Activated CD8-positive, alpha-beta memory T cell treated with anti-CD3 and anti-CD28 coated beads for 4 hours (primary cell): Measurements from ENCODE around the gene TRPV5.

Experiments used
- DNase-seq, 2 donors: peaks; one replicate each; pipeline ENCODE4 v3.0.0-alpha.2; 2020; ENCODE audit warnings: low read depth in 2 of 2

The TRPV5 gene

DNA sequence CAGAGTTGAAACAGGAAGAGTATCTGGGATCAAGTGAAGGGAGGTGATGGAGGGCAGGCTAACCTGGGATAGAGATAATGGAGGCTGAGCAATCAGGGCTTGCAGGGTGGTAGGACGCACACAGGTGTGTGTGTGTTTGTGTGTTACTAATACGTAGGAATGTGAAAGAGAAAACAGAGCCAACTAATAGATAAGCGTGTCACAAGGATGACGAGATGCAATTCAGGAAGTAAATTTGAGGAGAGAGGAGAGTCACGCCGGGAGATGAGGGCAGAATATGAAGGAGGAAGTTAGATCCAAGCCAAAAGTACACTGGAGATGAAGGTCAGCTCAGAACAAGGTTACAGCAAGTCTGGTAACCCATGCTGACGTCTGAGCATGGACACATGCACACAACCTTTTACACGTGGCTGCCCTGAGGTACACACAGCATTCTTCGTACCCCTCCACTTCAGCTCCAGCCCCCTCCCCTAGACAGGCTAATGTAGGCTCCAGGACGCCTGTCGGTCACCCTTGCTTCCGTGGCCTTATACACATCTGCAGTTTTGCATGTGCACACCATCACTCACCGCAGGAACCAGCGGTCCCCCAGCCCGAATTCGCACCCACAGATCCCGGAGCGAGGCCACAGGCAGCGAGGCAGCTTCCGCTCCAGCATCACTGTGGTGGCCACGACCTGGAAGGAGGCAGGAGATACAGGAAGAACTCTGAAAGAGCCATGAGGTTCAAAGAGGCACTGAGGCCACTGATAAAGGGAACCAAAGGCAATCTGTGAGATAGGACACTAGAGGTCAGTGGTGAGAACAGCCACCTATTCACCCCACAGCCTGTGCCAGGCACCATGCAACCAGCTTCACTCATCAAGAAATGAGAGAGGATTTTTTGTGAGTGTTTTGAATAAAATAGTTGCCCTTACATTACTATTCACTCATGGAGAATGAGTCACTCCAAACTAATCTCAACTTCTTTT is 24.3 kb downstream of the TRPV5 start:
- DNase-seq: no peak

DNA sequence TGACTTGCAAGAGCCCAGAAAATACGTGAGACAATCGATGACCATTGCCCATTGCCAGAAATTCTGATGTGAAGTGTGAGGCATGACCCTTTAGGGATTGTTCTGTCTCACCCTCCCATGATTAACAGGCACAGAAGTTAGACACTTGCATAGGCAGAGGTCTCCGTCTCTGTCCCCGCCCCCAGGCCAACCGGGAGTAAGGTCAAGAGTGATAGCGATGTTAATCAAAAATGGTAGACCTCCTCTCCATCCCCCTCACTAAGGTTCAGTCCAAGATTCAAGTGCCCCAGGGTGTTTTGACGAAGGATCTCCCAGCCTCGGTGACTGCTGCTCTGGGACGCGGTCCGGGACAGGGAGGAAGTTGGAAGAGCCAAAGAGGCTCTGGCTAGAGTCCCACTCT is 25.3 kb downstream of the TRPV5 start:
- no peak for DNase-seq

DNA sequence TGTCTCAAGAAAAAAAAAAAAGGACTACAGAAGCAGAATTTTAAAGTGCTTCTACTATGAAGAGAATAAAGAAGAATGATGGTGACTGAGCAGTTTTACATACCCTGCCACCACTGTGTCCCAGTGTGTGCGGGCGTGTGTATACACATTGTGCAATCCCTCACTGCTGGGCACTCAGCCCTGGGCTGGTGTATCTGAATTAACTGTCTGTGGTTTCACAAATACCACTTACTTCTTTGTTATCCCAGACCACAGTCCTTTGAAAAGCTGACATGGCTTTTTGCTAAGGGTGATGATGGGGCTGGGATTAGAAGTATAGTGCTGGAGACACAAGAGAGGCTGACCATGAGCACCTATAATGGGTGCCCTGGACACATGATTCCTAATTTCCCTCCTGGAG is 26.9 kb downstream of the TRPV5 start:
- no peak for DNase-seq

DNA sequence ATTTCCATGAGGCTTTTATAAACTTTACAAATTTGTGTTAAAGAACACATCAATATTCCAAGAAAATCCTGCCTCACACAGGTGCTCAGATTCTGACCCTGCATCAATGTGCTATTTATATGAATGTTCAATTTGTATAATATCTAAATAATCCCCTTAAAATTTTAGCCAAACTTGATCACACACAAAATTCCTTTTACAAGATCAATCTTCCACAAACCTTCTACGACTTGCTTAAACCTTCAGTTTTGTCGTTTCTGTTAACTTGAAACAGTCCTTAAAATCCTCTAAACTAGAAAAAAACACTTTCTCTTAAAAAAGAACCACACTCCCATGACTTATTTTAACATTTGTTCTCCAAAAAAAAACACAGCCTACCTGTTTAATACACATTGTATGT is 27.8 kb downstream of the TRPV5 start:
- DNase-seq: no peak

DNA sequence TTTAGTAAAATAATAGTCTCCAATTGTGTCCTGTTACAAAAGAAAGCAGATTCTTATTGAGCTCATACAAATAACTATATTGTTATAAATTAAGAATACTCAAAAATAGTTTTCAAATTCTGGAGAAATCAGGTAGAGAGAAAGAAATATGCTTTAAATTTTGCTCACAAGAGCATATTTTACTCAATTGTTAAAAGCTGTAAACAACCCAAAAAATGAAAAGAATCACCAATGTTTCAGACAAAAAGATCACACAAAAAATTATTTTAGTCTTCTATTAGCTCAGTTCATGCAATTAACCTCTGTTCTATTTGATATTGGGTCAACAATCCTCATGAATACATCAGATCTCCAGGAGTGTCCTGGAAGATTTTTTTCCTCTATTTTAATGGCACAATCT is 29.4 kb downstream of the TRPV5 start:
- DNase-seq: no peak

DNA sequence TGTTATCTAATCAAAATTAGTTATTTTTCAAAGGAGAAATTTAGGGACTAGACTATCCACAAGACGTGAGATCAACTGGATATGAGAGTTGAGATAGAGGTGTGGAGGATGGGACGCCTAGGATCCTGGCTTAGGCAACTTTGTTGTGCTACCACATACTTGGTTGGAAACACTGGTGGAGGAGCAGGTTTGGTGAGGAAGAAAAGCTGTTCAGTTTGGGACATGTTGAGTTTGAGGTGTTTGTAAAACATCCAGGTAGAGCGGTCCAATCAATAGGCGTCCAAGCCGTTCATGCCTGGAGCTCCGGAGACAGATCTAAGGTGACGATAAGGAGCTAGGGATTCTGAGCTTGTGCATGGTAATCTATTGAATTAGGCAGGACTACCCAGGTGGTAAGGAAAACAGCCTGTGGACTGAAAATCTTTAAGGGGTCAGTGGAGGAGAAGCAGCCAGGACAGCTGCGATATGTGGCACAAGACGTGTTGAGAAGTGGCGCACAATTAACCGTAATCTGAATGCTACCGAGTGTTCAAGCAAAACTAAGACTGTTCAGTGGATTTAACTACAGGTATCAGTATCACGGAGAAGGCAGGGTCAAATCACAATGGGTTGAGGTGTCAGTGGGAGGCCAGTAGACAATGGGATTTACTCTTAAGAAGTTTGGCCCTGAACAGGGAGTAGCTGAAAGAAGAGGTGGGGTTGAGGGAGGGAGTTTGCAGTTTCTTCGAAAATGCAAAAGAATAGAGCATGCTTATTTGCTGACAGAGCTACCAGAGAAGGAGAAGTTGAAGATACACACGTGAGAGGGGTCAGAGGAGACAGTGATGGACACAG is 31.9 kb downstream of the TRPV5 start:
- no peak for DNase-seq

DNA sequence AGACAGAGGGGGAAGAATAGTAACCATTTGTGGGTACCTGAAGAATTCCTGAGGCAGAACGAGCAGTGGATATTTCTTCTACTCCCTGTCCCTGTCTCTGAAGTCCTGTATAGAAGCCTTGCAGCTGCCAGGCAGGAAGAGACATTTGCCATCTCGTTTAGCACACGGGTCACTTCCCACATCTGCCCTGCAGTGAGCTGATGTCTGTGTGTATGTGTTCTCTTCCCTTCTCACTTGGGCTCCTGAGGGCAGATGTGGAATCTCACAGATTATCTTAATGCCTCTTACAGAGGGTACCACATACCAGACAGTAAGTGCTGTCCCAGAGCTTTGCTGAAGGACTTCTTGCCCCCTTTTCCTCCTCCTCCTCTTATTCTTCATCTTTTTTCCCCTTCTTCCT is 33.9 kb downstream of the TRPV5 start:
- DNase-seq: no peak

DNA sequence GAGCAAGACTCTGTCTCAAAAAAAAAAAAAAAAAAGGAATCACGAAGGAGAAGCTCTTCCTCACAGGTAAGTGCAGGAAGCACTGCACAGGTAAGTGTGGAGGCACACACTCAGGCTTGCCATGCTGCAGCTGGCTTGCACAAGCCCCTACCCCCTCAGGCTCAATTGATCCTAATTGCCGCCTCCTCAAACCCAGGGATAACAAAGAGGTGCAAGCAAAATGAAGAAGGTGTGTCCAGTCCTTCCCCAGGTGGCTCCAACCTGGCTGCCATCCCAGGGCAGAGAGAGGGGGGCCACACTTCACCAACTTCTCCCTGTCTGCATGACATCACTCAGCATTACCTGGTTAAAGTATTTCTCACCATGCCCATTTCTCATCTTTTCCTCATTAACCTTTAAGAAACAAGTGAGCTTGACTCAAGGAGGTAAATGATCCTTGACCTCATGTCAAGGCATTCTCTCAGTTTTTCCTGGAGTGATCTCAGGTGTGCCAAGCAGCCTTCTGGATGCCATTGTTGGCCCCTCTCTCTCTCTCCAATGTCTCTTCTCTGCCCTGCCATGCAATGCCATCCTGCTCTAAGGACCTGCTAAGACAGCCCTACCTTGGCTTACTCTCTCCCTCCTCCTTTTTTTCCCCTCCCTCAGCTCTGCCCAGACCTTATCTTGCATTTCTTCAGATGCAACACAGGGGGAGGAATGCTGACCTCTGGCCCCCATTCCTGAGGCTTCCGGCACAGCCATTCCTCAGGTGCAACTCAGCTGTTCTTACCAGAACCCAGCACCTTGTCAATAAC is 35.0 kb downstream of the TRPV5 start:
- DNase-seq: no peak

DNA sequence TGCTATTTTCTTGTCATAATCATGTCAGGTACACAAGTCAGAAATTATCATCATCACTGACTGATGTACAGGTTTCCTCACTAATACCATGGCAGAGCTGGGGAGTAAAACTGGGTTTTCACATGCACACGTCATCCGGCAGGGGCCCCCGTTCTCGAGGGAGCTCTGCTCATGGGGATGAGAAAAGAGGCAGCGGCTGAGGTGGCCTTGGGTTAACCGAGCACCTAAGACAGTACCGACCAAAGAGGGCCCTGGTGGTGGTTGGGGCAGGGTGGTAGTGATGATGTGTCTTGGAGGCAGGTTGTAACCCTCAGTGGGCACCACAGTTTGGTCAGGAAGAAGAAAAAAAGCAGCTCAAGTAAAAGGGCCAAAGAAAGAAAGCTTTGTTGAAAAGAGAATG is 35.9 kb downstream of the TRPV5 start:
- DNase-seq: no peak

DNA sequence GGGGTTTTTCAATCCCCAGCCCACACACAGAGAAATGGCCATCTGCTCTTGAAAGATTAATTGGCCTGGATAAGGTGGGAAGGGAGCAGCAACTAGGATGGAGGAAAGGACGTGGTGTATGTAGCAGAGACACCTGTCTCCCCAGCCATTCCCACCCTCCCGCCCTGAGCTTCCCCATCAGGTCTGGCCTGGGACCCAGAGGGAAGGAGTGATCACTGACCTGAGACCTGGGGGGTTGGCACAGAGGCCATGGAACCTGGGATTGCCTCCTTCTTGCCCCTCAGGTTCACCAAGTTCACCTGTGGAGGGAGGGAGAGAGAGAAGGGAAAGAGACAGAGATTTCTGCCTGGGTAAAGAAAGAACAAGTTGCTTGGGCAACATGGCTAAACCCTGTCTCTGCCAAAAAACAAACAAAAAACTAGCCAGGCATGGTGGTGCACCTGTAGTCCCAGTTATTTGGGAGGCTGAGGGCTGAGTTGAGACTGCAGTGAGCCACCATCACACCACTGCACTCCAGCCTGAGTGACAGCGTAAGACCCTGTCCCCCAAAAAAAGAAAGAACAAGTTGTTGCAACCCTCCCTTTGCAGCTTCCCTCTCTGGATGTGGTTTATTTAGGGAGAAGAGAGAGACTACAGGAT is 36.7 kb downstream of the TRPV5 start:
- no peak for DNase-seq

DNA sequence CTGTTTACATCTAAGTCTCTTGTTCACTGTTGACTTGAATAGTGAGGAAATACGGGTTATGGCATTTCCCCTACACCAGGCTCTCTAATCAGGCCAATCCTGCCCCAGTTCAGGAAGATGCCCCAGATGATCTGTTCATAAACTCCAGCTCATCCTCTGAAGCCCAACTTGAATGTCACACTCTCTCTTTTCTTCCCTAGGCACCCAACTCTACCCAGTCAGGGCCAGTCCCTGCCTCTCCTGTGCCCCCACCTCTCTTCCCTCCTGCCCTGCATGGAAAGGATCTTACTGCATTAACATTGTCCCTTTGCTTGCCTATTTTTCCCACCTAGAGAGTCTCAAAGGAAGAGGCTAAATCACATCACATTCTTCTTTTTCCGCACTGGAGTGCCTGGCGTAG is 37.4 kb downstream of the TRPV5 start:
- no peak for DNase-seq

DNA sequence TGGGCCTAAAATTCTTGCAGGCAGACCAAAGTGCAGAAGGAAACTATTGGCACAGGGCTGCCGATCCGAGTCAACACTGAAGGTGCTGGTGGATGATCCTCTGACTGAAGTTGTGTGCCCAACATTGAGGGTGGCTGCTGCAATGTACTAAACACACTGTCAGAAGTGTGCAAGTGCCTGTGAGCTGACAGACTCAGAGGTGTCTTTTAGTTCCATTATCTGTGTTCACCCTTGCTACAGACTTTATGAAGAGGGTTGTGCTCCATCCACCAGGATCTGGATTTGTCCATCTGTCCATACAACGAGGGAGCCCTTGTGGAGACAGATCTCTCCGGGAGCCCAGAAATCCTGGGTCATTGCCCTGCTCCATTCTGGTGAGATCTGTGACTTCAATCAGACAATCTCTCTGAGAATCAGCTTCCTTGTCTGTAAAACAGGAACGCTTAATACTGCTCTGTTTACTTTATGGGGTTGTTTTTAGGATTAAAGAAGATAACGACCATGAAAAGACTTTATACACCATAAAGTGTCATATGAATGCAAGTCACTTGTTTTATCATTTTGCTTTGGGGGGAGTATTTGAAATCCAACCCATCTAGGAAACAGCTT is 38.5 kb downstream of the TRPV5 start:
- DNase-seq: no peak

DNA sequence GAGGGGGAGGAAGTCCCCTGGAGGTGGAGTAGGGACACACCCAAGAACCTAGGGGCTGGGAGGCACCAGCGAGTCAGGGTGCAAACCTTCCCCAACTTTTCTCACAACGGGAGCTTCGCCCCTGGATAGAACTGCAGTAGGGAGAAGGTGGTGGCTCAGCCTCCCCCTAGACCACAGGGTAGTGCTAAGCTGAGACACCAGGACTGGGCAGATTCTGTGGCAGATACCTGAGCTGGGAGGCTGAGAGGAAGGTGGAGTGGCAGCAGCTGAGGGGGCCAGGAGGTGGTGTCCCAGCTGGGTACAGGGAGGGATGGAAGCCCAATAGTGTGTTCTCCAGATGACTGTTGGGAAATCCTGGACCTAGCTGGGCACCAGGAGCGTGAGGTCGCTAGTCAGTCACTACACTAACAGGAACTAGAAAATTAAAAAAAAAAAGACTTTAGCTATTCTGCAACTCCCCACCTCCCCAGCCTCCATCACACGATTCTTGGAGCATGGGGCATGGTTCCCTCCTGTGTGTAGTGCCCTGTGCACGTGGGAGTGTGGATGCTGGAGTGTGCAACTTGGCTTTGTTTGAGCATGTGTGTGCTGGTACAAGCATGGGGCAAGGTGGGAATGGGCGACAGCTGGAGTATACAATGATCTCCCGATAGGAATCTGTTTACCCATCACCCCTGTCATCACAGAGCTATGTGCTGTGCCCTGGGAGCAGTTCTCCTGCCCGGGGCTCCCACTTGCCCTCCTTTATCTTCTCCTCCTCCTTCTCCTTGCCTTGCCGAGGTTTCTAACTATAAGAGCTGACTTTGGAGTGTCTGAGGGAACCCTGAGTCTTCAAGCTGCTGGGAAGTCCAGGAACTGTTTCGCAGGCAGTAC is 39.2 kb downstream of the TRPV5 start:
- DNase-seq: no peak

DNA sequence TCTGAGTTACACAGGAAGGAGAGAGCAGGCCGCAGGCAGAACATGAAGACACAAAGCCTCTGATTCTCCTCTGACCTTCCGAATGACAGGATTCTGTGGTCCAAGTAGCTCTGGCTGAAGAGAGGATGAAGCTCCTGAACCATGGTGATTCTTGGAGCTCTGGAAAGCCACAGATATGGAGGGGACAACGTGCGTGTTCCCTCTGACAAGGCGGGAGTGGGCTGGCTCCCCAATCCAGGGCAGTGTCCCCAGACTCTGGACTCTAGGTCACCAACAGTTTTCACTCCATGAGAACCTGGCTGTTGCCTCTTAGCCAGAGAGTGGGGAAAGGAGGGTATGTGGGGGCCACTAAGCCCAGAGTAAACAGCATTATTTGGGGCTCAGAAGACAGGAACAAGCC is 40.6 kb downstream of the TRPV5 start:
- no peak for DNase-seq

DNA sequence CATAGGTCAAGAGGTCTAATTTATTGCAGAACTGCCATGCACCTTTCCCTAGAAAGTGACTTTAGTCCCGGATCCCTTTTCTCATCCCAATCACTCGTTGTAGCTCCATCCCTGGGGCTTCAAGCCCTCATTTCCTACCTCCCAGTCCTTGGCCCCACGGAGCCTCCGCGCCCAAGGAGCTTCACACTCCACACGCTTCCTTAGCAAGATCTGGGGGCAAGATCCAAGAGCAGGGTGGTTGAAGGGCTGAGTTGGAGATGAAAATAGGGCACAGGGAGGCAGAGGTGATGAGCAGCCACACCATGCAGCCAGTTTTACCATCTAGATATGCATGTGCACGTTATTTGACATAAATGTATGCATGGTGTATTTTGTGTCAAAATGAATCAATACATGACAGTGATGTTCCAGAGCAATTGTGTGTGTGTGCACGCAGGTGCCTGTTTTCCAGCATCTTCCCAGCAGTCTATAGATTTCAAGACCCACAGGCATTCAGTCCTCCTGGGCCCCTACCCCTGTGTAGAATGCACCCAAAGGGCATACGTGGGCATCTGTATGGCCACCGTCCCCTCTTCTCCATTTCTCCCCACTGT is 42.0 kb downstream of the TRPV5 start:
- DNase-seq: no peak

DNA sequence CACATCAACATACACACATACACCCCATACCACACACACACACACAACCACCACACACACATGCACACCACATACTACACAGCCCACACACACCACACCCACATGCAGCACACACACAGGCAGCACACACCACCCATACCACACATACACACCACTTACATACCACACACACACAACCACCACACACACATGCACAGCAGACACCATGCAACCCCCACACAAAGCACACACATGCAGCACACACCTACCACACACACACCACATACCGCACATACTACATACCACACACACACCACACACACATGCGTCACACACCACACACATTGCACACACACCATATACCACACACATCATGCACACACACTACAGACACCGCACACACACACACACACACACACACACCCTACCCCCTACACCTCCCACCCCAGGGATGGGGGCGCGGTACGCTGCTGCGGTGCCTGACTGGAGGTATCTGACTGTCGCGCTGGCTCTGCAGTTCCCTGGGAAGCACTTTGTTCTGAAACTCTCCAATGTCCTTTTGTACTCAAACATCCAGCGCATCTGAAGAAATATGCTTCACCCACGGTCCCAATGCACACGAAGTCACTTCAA is 42.6 kb downstream of the TRPV5 start:
- no peak for DNase-seq

DNA sequence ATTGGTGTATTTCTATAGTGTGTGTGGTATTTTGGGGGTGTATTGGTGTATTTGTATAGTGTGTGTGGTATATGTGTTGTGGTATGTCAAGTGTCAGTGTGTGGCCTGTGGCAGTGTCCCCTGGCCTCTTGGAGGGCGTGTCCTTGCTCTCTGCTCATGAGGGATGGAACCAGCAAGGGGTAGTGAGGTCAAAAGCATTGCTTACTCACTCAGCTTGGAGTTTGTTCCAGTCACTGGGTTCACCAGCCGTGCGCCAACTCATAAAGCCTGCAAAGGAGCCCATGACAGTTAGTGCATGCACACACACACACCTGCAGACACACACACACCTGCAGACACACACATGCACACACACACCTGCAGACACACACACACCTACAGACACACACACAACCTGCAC is 43.7 kb downstream of the TRPV5 start:
- DNase-seq: no peak

DNA sequence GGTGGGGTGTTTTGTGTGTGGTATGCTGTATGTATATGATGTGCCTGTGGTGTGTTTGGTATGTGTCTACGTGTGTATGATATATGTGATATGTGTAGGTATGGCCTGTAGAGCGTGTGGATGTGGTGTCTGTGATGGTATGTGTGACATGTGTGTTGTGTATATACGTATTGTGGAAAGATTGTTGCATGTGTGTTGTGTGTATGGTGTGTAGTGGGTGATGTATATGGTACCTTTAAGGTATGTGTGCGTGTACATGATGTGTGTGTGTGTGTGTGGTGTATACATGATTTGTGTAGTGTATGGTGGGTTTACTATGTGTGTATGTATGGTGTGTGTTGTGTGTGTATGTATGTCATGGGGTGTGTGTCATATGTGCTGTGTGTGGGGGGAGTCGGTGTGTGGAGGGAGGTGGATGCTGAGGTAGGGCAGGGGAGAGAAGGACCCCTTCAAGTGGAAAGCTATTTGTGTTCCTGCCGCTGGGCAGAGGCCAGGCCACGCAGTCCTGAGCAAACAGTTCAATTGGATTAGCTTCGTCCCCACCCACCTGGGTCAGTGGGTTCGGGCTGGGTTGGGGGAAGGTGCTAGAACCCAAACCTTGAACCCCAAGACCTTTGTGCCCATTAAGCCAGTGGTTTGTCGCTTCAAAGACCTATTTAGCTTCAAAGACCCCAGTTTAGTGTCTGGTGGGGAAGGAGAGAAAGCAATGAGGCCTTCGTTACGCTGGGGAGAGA is 46.1 kb downstream of the TRPV5 start:
- DNase-seq: no peak

DNA sequence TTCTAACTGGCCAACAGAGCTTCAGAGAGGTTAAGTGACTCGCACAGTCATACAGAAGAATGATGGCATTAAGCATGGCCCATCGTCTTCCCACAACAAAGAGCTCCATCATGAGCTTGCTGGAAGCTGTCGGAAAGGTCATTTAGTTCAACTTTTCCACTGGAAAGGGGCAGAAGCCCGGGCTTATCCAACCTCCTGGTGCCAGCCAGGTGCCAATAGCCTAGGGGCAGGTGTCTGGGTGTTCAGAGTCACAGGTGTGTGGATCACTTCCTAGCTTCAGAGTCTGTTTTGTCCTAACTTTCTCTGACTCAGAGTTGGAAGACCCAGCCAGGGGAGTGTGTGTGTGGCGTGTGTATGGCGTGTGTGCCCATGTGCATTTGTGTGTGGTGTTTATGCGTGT is 46.7 kb downstream of the TRPV5 start:
- no peak for DNase-seq
